Thymus (tissue), 11 donors: ENCODE data around the gene HOXA1. TPM values are rescaled to one million over a fixed set of nuclear protein-coding genes. Genes with fewer than 3 reads are reported as not detected.

Experiments
- DNase-seq, 9 donors: peaks; one replicate each; pipeline ENCODE4 v3.0.0-alpha.2; 2013; ENCODE audit warnings: low spot score in 9 of 9, low read depth in 6 of 9, missing footprints in 1 of 9
- H3K27ac ChIP-seq, 2 donors: one replicate each; pipeline ENCODE4 v1.5.1; 2013; ENCODE audit warnings: control low read depth in 1 of 2, low read depth in 1 of 2, low read length in 1 of 2, mild to moderate bottlenecking in 1 of 2, moderate library complexity in 1 of 2
- H3K27me3 ChIP-seq, 2 donors: one replicate each; pipeline ENCODE4 v1.5.1; 2013; ENCODE audit warnings: low read length in 1 of 2; ENCODE audit not compliant: control insufficient read depth in 2 of 2, insufficient read depth in 1 of 2
- H3K36me3 ChIP-seq, 2 donors: one replicate each; pipeline ENCODE4 v1.5.1; 2013; ENCODE audit warnings: low read length in 1 of 2, mild to moderate bottlenecking in 1 of 2, moderate library complexity in 1 of 2; ENCODE audit not compliant: control insufficient read depth in 2 of 2, insufficient read depth in 2 of 2
- H3K4me1 ChIP-seq, 2 donors: one replicate each; pipeline ENCODE4 v1.5.1; 2013; ENCODE audit warnings: low read length in 2 of 2; ENCODE audit not compliant: control insufficient read depth in 2 of 2, insufficient read depth in 2 of 2
- H3K4me3 ChIP-seq, 2 donors: one replicate each; pipeline ENCODE4 v1.5.1; 2013; ENCODE audit warnings: low read length in 2 of 2, control low read depth in 1 of 2, mild to moderate bottlenecking in 1 of 2
- H3K9me3 ChIP-seq, 2 donors: one replicate each; pipeline ENCODE4 v1.5.1; 2013; ENCODE audit warnings: low read length in 1 of 2, mild to moderate bottlenecking in 1 of 2; ENCODE audit not compliant: control insufficient read depth in 2 of 2, insufficient read depth in 1 of 2
- WGBS: extraction: QIAGEN DNeasy Blood & Tissue Kit; methylation state at CpG from one replicate; pipeline ENCODE4 v1.1.7; 2013; 5-methylcytosine and 5-hydroxymethylcytosine counted together
- polyA plus RNA-seq: library from polyadenylated mRNA; stranded (reverse); fragments of 200-250 nt; gene quantifications from one replicate; pipeline ENCODE4 v1.2.3, GENCODE V29; 2013
- total RNA-seq: library from RNA; stranded (reverse); fragments of 120-200 nt; gene quantifications from one replicate; pipeline ENCODE4 v1.2.4, GENCODE V29; 2013
- donor health status: healthy.

The HOXA1 gene
- total and polyA plus RNA-seq, 2 donors = 0.28 to 0.71 TPM

DNA sequence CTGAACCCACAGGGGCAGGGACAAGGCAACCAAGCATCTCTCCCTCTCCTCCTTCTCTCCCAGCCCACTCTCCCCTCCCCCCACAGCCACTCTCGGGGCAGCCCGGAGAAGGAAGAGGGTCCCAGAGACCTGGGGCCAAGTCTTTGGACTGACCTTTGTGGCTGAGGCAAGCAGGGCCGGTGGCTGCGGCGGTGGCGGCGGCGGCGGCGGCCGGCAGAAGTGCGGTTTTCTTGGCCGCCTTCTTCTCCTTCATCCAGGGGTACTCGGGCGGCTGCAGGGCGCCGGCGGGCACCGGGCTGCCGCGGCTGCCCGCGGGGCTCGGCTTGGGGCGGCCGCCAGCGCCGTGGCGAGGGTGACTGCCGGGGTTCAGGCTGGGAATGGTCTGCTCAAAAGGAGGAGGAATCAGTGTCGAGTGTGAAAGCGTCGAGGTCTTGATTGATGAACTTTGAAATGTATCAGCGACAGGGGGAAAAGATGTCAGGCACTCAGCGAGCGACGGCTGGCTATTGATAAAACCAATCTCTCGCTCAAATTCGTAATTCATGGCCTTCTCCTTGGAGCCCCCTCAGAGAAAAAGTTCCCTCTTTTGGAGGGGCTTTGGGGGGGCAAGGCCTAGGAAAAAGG lies 6.3 kb upstream of the HOXA1 start:
- Histone ChIP-seq H3K4me3 (peak overlapping the region; percentile 30), H3K27me3 (peaks cover 72 to 99% of the 10 kb centered on the region in 2 donors), H3K36me3 (peaks cover 0 to 2% of the 10 kb centered on the region in 2 donors), H3K9me3 (peaks cover 0 to 4% of the 10 kb centered on the region in 2 donors), H3K27ac (peak overlapping the region; percentile 71 to 76), H3K4me1 (peaks cover 8 to 16% of the 10 kb centered on the region in 2 donors)
- no peak for DNase-seq
- WGBS = 12% methylated on average over 39 of the region's 39 CpGs

DNA sequence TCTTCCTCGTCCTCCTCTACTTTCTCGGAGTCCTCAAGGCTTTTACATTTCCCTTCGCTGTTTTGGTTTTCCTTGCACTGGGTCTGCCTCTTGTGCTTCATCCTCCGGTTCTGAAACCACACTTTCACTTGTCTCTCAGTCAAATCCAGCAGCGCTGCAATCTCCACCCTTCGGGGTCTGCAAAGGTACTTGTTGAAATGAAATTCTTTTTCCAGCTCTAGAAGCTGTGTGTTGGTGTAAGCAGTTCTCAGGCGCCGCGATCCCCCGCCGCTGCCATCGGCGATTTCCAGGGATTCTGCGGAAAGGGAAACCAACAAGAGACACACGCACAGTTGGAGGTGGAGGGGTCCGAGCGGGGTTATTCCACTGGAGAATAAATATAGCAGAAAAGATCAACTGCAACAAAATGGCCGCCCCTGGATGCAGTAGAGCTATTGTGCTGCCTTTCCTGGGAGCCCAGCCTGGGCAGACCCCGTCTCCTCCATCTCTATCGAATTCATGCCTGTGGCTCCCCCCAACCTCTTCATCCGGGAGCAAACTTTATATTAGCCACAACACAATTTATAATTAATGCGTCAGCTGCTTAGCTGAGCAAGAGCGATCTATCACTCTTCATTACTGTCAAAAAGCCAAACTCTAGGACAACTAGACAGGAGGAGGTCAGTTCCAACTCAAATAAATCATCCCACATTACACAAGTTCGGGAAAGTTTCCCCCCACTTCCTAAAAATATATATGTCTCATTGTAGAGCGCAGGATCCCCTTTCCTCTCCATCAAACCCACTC lies 5.6 kb upstream of the HOXA1 start:
- DNase-seq = no peak
- Histone ChIP-seq H3K4me3 (peak overlapping the region; percentile 14 to 30), H3K4me1 (peaks cover 13 to 23% of the 10 kb centered on the region in 2 donors), H3K36me3 (peaks cover 0 to 2% of the 10 kb centered on the region in 2 donors), H3K9me3 (peaks cover 0 to 4% of the 10 kb centered on the region in 2 donors), H3K27me3 (peaks cover 77 to 100% of the 10 kb centered on the region in 2 donors), H3K27ac (peak overlapping the region; percentile 71 to 76)
- WGBS = 89% methylated on average over 25 of the region's 25 CpGs

DNA sequence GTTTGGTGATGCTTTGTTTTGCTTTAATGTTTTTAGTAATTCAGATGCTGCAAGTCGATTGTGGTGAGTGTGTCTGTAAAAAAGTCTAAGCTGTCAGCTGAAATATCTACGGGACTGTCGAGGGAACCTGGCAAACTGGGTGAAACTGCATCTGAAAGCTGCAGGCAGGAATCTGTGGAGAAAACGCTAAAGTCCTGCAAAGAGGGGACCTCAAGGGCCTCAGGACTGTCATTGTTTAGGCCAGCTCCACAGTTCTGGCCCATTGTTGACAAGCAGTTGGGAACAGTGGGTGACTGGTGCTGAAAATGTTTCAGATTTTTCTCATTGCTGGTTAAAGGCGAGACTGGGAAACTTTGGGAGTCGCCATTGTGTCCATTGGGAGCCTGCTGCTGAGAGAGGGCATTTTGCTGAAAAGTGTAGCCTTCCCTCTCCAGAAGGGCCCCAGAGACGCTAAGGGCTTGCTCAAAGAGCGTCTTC lies 4.9 kb upstream of the HOXA1 start:
- Histone ChIP-seq H3K36me3 (peaks cover 0 to 2% of the 10 kb centered on the region in 2 donors), H3K27ac (peak overlapping the region; percentile 20 to 71), H3K27me3 (peaks cover 77 to 100% of the 10 kb centered on the region in 2 donors), H3K4me3 (peak overlapping the region; percentile 29 to 30), H3K4me1 (peaks cover 13 to 23% of the 10 kb centered on the region in 2 donors), H3K9me3 (peaks cover 0 to 4% of the 10 kb centered on the region in 2 donors)
- no peak for DNase-seq
- WGBS = 94% methylated on average over 8 of the region's 8 CpGs

DNA sequence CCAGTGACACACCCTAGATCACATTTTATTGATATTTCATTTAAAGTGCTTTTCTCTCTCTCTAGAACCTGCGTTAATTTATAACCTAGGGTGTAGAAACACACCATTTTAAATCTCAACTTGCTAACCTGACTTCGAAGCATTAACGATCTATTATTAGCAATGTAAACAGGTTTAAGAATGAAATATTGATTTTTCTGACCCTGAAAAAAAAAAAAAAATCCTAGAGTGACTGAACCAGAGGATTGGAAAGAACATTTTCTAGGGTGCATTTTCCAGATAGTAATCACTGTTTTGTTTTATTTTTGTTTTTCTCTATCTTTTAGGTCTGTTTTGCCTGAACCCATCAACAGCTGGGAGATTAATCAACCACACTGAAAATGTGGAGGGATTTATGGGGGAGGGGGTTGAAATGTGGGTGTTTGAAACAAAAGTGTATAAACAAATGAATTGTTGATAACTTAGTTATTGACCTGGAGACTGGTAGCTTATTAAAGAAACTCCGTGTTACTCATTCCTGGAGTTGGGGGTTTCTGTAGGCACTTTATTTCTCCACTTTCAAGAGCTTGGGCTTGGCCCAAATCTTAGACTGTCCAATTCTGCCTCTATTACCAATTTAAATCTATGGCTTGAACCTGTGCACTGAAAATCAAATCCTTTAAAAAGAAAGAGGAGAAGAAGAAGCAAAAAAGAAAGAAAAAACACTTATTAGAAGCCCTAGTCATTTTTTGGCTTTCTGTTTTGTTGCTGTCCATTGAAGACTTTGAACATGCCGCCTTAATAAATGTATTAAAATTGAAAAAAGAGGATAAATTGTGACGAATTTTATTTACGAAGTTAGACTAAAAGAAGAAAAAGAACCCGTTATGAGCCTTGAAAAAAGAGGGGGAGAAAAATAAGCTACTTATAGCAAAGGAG lies 3.9 kb upstream of the HOXA1 start:
- peaks cover 0 to 4% of the 10 kb centered on the region in 2 donors for H3K9me3 ChIP-seq
- H3K4me3 ChIP-seq = no peak overlapping the region
- peaks cover 0 to 2% of the 10 kb centered on the region in 2 donors for H3K36me3 ChIP-seq
- WGBS = 92% methylated on average over 8 of the region's 8 CpGs
- H3K27me3 ChIP-seq = peaks cover 78 to 100% of the 10 kb centered on the region in 2 donors
- no peak for DNase-seq
- peaks cover 13 to 30% of the 10 kb centered on the region in 2 donors for H3K4me1 ChIP-seq
- peak overlapping the region in 1 of 2 donors; percentile 21 for H3K27ac ChIP-seq

DNA sequence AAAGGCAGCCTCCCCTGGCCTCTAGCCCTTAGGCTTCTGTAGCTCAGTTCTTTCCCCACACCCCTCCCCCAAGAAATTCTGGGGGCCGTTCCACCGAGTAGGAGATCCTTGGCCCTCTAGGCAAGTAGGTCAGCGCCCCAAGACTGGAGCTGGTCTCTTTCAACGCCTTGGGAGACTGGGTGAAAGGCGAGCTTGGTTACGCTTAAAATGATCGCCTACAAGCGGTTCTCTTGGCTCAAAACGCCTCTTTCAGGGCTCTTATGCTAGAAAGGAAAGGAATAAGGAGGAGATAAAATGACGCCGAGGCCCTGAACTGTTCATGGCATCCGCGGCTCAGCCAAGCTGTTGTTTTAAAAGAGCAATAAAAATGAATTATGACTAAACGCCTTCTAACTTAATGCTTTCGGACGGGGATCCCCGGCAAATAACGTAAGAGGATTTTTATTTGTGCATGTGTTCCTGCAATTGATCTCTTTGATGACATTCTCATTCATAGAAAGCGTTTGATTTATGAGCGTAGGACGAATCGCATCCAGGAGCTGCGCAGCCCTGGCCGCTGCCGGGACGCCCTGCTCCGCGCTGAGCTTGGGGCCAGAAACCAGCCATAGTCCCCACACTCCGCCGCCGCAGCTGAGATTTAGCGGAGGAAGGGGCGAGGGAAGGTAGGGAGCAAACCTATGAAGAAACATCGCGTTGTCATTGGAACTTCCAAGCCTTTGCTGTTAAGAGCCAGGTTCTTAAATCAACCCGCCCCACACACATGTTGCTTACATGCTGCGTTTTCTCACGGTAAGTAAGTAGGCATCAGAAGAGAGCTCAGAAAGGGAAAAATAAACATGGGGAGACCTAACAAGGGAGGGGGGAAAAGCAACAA lies 3.0 kb upstream of the HOXA1 start:
- H3K9me3 ChIP-seq = peaks cover 0 to 4% of the 10 kb centered on the region in 2 donors
- H3K27me3 ChIP-seq = peaks cover 82 to 100% of the 10 kb centered on the region in 2 donors
- H3K27ac ChIP-seq = peak overlapping the region; percentile 61 to 64
- 22% methylated on average over 38 of the region's 38 CpGs for WGBS
- H3K4me1 ChIP-seq = peaks cover 13 to 30% of the 10 kb centered on the region in 2 donors
- H3K36me3 ChIP-seq = peaks cover 0 to 2% of the 10 kb centered on the region in 2 donors
- H3K4me3 ChIP-seq = peak overlapping the region; percentile 5 to 28
- no peak for DNase-seq

DNA sequence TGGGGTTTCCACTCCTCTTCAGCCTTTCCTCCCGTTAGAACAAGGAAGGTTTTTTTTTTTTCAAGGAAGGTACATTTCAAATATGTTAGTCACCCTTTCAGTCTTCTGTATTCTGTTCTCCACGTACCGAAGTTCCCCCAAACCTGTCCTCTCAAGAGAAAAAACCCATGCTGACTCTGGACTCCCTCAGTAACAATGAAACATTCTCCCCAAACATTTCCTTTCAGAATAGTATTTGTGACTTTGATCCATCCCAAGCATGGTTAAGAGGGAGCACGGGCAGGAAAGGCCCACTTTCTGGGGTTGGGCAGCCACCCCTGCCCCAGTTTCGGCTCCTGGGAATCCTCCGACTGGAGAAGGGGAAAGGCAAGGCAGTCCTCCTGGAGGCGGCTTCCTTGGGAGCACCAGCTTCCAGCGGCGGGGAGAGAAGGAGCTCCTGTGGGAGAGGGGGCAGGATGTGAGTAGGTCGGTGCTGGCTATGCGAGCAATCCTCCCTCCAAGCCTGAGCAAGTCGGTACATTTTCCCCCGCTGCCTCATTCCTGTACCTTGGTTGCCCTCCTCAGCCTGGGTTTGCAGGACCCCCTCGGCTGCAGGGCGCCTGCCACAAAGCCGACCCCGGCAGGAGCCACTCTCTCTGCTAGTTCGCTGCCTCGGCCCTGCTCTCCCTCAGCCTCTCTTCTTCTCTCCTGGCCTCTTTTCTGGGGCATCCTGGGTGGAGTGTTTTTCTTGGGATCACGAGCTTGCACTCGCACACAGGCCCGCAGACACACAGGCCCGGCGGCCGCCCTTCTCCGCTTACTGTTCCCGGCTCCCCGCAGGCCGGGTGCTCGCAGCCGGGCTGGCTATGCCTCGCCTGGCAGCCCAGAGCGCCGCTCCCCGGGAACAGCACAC lies 2.1 kb upstream of the HOXA1 start:
- peak overlapping the region; percentile 5 to 66 for H3K4me3 ChIP-seq
- DNase-seq = no peak
- 21% methylated on average over 35 of the region's 35 CpGs for WGBS
- peaks cover 13 to 30% of the 10 kb centered on the region in 2 donors for H3K4me1 ChIP-seq
- H3K27me3 ChIP-seq = peaks cover 86 to 100% of the 10 kb centered on the region in 2 donors
- H3K27ac ChIP-seq = peak overlapping the region; percentile 61 to 64
- H3K9me3 ChIP-seq = no peaks in the 10 kb centered on the region
- peaks cover 0 to 2% of the 10 kb centered on the region in 2 donors for H3K36me3 ChIP-seq

DNA sequence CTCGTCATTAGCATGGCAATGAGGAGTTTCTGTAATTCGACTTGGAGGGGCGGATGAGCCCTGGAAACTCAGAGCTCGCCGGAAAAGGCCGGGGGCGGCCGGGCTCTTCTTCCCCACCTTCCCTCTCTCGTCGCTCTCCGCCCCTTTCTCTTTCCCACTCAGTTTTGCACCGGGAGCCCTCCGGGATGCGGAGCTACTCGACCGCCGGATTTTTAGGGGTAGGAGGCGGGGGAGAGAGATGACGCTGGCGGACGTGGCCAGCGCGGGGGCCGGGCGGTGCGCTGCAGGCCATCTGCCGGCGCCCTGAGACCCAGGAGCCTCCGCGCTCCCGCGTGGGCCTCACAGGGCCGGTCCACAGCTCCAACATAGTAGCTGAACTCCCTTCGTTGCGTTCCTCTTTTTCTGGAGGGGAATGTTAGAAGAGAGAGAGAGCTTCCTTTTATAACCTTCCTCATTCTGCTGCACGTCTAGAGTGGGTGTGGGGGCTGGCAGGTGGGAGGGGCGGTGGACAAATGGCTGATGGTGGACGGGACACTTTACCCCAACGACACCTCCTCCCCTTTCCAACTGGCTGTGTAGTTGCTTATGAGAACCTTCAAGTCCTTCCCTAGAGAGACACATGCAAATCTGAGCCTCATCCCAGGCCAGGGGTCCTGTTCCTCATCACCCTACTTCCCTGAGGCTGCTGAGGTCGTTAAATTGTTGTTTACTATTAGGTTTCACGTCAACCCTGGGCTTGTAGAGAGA lies 1.1 kb upstream of the HOXA1 start:
- Histone ChIP-seq H3K4me3 (peak overlapping the region; percentile 65 to 66), H3K27ac (peak overlapping the region in 1 of 2 donors; percentile 41), H3K9me3 (no peaks in the 10 kb centered on the region), H3K36me3 (peaks cover 0 to 2% of the 10 kb centered on the region in 2 donors), H3K4me1 (peaks cover 13 to 30% of the 10 kb centered on the region in 2 donors), H3K27me3 (peaks cover 87 to 100% of the 10 kb centered on the region in 2 donors)
- 2% methylated on average over 41 of the region's 41 CpGs for WGBS
- DNase-seq = no peak
